ENCODE results near the gene EDN3. TPM values are rescaled to one million over a fixed set of nuclear protein-coding genes. Genes with fewer than 3 reads are reported as not detected.

Gene EDN3, protein sequence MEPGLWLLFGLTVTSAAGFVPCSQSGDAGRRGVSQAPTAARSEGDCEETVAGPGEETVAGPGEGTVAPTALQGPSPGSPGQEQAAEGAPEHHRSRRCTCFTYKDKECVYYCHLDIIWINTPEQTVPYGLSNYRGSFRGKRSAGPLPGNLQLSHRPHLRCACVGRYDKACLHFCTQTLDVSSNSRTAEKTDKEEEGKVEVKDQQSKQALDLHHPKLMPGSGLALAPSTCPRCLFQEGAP
- polyA plus RNA-seq: 0.50 TPM in 1 of 2 replicates, not detected in the other
- polyA minus RNA-seq: 0.35 and 0.49 TPM in 2 replicates

DNA sequence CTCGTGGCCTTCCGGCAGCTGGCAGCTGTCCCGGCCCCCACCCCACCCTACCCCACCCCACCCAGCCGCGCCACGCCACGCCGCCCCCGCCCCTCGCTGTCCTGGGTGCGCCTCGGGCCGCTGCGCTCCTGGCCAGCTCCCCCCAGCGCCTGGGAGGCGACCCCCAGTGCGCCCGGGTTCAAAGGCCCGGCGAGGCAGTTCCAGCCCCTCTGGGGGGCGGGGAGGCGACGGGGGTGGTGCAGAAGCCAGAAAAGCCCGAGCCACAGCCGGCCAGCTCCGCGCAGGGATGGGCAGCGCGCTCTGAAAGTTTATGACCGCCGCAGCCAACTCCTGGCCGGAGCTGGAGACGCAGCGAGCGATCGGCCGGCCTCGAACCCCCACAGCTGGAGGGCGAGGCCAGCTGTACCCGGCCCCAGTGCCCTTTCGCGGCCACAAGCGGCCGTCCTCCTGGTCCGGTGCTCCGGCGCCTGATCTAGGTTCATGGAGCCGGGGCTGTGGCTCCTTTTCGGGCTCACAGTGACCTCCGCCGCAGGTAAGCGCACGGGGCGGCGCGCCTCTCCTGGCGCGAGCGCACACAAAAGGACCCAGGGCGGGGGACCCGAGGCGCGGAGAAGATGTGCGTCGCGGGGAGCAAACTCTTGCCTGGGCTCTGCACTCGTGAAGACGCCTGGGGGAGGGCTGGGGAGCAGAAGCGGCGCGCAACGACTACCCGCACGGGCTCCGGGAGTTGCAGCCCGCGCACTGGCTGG lies at the start of gene EDN3:
Gene EDN3 (plus strand): TSS at position 279 of the 749 bp plus-strand sequence. CDS start 202 bp downstream, at position 481.
- TF ChIP-seq EZH2 (IDR thresholded peaks at IDR 0.05; ENCODE audit: borderline replicate concordance, insufficient read depth, low read length, poor library complexity, severe bottlenecking) (peak; percentile 64), TAF1 (IDR thresholded peaks at IDR 0.05; ENCODE audit: low read depth) (no peak)
- Histone ChIP-seq H3K9me2 (ENCODE audit: insufficient read depth, low read length) (no peaks in the 10 kb centered on the region), H3K36me3 (ENCODE audit: insufficient read depth, low read length) (no peaks in the 10 kb centered on the region), H3K4me2 (ENCODE audit: low read length) (no peak within 1 kb of the TSS), H2AFZ (ENCODE audit: low read depth, low read length) (no peak within 1 kb of the TSS), H3K9me3 (ENCODE audit: low read length) (no peaks in the 10 kb centered on the region), H3K9ac (ENCODE audit: low read length) (no peak within 1 kb of the TSS), H3F3A (ENCODE audit: insufficient read depth, low read length, poor library complexity, severe bottlenecking) (no peaks in the 10 kb centered on the region), H3K27me3 (ENCODE audit: insufficient read depth, low read depth, low read length) (peaks cover 36% of the 10 kb centered on the region), H4K20me1 (ENCODE audit: insufficient read depth) (no peaks in the 10 kb centered on the region), H3K4me3 (ENCODE audit: low read length) (peak within 1 kb of the TSS; percentile 61), H3K27ac (ENCODE audit: low read length) (no peak within 1 kb of the TSS), H3K79me2 (replicated peaks; ENCODE audit: insufficient read depth, low read length) (no peaks in the 10 kb centered on the region)

DNA sequence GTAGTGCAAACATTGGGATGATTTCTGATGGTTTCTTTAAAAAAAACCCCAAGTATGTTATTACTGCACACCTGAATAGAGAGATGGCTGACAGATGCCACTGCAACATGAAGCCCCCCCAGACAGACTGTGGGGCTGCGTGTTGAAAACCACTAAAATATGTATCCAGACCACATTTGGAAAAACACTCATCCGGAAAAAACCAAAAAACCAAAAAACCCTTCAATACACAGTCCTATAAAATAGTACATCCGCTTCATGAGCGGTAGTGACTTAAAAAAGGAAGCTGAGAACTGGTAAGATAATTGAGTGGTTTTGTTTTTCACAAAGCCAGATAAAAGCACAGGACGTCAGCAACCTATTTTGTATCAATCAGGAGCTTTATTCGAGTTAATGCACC lies 47.1 kb upstream of the EDN3 start:
- H3K9ac ChIP-seq (ENCODE audit: low read length): no peak overlapping the region
- H3K9me3 ChIP-seq (ENCODE audit: low read length): no peaks in the 10 kb centered on the region
- H2AFZ ChIP-seq (ENCODE audit: low read depth, low read length): no peak overlapping the region
- TF ChIP-seq, protein P1, sequence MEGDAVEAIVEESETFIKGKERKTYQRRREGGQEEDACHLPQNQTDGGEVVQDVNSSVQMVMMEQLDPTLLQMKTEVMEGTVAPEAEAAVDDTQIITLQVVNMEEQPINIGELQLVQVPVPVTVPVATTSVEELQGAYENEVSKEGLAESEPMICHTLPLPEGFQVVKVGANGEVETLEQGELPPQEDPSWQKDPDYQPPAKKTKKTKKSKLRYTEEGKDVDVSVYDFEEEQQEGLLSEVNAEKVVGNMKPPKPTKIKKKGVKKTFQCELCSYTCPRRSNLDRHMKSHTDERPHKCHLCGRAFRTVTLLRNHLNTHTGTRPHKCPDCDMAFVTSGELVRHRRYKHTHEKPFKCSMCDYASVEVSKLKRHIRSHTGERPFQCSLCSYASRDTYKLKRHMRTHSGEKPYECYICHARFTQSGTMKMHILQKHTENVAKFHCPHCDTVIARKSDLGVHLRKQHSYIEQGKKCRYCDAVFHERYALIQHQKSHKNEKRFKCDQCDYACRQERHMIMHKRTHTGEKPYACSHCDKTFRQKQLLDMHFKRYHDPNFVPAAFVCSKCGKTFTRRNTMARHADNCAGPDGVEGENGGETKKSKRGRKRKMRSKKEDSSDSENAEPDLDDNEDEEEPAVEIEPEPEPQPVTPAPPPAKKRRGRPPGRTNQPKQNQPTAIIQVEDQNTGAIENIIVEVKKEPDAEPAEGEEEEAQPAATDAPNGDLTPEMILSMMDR (IDR thresholded peaks at IDR 0.05; ENCODE audit: poor library complexity, severe bottlenecking): no peak
- TF ChIP-seq EZH2 (IDR thresholded peaks at IDR 0.05; ENCODE audit: borderline replicate concordance, insufficient read depth, low read length, poor library complexity, severe bottlenecking) (no peak), RAD21 (conservative IDR thresholded peaks at IDR 0.05) (no peak), TAF1 (IDR thresholded peaks at IDR 0.05; ENCODE audit: low read depth) (no peak), POLR2AphosphoS5 (IDR thresholded peaks at IDR 0.05) (no peak), SMC3 (conservative IDR thresholded peaks at IDR 0.05; ENCODE audit: poor library complexity) (no peak), EP300 (conservative IDR thresholded peaks at IDR 0.05; ENCODE audit: poor library complexity, severe bottlenecking) (no peak), MXI1 (conservative IDR thresholded peaks at IDR 0.05; ENCODE audit: poor library complexity, severe bottlenecking) (no peak)
- TF ChIP-seq, protein P2, sequence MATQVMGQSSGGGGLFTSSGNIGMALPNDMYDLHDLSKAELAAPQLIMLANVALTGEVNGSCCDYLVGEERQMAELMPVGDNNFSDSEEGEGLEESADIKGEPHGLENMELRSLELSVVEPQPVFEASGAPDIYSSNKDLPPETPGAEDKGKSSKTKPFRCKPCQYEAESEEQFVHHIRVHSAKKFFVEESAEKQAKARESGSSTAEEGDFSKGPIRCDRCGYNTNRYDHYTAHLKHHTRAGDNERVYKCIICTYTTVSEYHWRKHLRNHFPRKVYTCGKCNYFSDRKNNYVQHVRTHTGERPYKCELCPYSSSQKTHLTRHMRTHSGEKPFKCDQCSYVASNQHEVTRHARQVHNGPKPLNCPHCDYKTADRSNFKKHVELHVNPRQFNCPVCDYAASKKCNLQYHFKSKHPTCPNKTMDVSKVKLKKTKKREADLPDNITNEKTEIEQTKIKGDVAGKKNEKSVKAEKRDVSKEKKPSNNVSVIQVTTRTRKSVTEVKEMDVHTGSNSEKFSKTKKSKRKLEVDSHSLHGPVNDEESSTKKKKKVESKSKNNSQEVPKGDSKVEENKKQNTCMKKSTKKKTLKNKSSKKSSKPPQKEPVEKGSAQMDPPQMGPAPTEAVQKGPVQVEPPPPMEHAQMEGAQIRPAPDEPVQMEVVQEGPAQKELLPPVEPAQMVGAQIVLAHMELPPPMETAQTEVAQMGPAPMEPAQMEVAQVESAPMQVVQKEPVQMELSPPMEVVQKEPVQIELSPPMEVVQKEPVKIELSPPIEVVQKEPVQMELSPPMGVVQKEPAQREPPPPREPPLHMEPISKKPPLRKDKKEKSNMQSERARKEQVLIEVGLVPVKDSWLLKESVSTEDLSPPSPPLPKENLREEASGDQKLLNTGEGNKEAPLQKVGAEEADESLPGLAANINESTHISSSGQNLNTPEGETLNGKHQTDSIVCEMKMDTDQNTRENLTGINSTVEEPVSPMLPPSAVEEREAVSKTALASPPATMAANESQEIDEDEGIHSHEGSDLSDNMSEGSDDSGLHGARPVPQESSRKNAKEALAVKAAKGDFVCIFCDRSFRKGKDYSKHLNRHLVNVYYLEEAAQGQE (IDR thresholded peaks at IDR 0.05; ENCODE audit: borderline replicate concordance): no peak
- no peaks in the 10 kb centered on the region for H3K36me3 ChIP-seq (ENCODE audit: insufficient read depth, low read length)
- no peaks in the 10 kb centered on the region for H3F3A ChIP-seq (ENCODE audit: insufficient read depth, low read length, poor library complexity, severe bottlenecking)
- no peaks in the 10 kb centered on the region for H4K20me1 ChIP-seq (ENCODE audit: insufficient read depth)
- no peak overlapping the region for H3K27ac ChIP-seq (ENCODE audit: low read length)
- no peaks in the 10 kb centered on the region for H3K9me2 ChIP-seq (ENCODE audit: insufficient read depth, low read length)
- H3K4me2 ChIP-seq (ENCODE audit: low read length): no peak overlapping the region
- no peak overlapping the region for H3K4me3 ChIP-seq (ENCODE audit: low read length)
- H3K27me3 ChIP-seq (ENCODE audit: insufficient read depth, low read depth, low read length): no peaks in the 10 kb centered on the region
- H3K79me2 ChIP-seq (replicated peaks; ENCODE audit: insufficient read depth, low read length): no peaks in the 10 kb centered on the region
